IMR-90 (cell line): ENCODE results near the gene ADCY1. TPM values are rescaled to one million over a fixed set of nuclear protein-coding genes. Genes with fewer than 3 reads are reported as not detected.

Experiments used
- ATAC-seq: fragments of 200-7000 bp; cut with Tn5 transposase; 2 replicates; pipeline ENCODE4 v1.9.1; 2020; ENCODE audit warnings: low read depth, mild to moderate bottlenecking, moderate library complexity
- BruUV-seq: library from RNA; stranded (reverse); fragments of 400-500 nt; replicated peaks from 2 replicates; lab custom pipeline; 2021; lab: Mats Ljungman, UMichigan
- CTCF ChIA-PET: fragments of 300-600 bp; formaldehyde crosslinking; extraction: SDS; loops from one replicate; lab custom pipeline; 2021; ENCODE audit warnings: antibody characterized with exemption; lab: Yijun Ruan, JAX
- POLR2A ChIA-PET: fragments of 300-600 bp; sonication (Branson Sonifier 250); formaldehyde crosslinking; loops from one replicate; lab custom pipeline; 2022; ENCODE audit warnings: antibody characterized with exemption; ENCODE audit not compliant: unreplicated experiment; lab: Charles Lee
- DNase-seq: peaks from one replicate; pipeline ENCODE4 v3.0.0; 2013
- H2AFZ ChIP-seq: replicated peaks from 2 replicates; pipeline ENCODE3; 2013; ENCODE audit warnings: low read length, mild to moderate bottlenecking; ENCODE audit not compliant: poor library complexity
- H2AK5ac ChIP-seq: 2 replicates; pipeline ENCODE4 v1.6.1; 2013; ENCODE audit warnings: low read depth, low read length, inconsistent platforms
- H2AK9ac ChIP-seq: replicated peaks from 2 replicates; pipeline ENCODE3; 2013; ENCODE audit warnings: mild to moderate bottlenecking, low read depth, low read length, moderate library complexity; ENCODE audit not compliant: poor library complexity
- H2BK120ac ChIP-seq: 2 replicates; pipeline ENCODE4 v1.6.1; 2013; ENCODE audit warnings: low read depth, low read length, inconsistent platforms
- H2BK15ac ChIP-seq: 3 replicates; pipeline ENCODE4 v1.6.1; 2013; ENCODE audit warnings: low read depth, low read length, inconsistent platforms
- H2BK20ac ChIP-seq: 2 replicates; pipeline ENCODE4 v1.6.1; 2013; ENCODE audit warnings: low read depth, mild to moderate bottlenecking, inconsistent platforms, low read length, moderate library complexity
- H2BK5ac ChIP-seq: 2 replicates; pipeline ENCODE4 v1.6.1; 2013; ENCODE audit warnings: mild to moderate bottlenecking, low read depth, low read length, inconsistent platforms; ENCODE audit not compliant: poor library complexity, severe bottlenecking
- H3K14ac ChIP-seq: replicated peaks from 2 replicates; pipeline ENCODE4 v1.6.1; 2013; ENCODE audit warnings: low read depth, low read length, inconsistent platforms
- H3K18ac ChIP-seq: 2 replicates; pipeline ENCODE4 v1.6.1; 2013; ENCODE audit warnings: low read depth, low read length, control low read depth
- H3K23ac ChIP-seq: 2 replicates; pipeline ENCODE4 v1.6.1; 2013; ENCODE audit warnings: low read depth, low read length, inconsistent platforms
- H3K27ac ChIP-seq: 2 replicates; pipeline ENCODE4 v1.5.1; 2013; ENCODE audit warnings: mild to moderate bottlenecking, control low read depth, low read length; ENCODE audit not compliant: insufficient read depth
- H3K27me3 ChIP-seq: 2 replicates; pipeline ENCODE4 v1.6.1; 2013; ENCODE audit warnings: low read length; ENCODE audit not compliant: control insufficient read depth, insufficient read depth
- H3K36me3 ChIP-seq: 2 replicates; pipeline ENCODE4 v1.6.1; 2013; ENCODE audit warnings: low read length, mixed read lengths; ENCODE audit not compliant: control insufficient read depth, insufficient read depth
- H3K4ac ChIP-seq: 2 replicates; pipeline ENCODE4 v1.6.1; 2013; ENCODE audit warnings: low read depth, low read length, inconsistent platforms
- H3K4me1 ChIP-seq: 2 replicates; pipeline ENCODE4 v1.6.1; 2013; ENCODE audit warnings: low read length, mixed read lengths; ENCODE audit not compliant: control insufficient read depth, insufficient read depth
- H3K4me2 ChIP-seq: 2 replicates; pipeline ENCODE4 v1.6.1; 2013; ENCODE audit warnings: low read depth, mild to moderate bottlenecking, control low read depth, low read length, moderate library complexity
- H3K4me3 ChIP-seq: 2 replicates; pipeline ENCODE4 v1.5.1; 2013; ENCODE audit warnings: low read depth, mild to moderate bottlenecking, control low read depth, low read length, moderate library complexity; ENCODE audit not compliant: insufficient read depth
- H3K56ac ChIP-seq: 2 replicates; pipeline ENCODE4 v1.6.1; 2013; ENCODE audit warnings: low read length, inconsistent platforms; ENCODE audit not compliant: insufficient read depth; ENCODE audit errors: extremely low read depth
- H3K79me1 ChIP-seq, 2 experiments: 2 replicates each; pipeline ENCODE4 v1.6.1; 2013; ENCODE audit warnings: low read length in 2 of 2, inconsistent platforms in 1 of 2, low read depth in 1 of 2
- H3K9ac ChIP-seq: 2 replicates; pipeline ENCODE4 v1.6.1; 2013; ENCODE audit warnings: low read depth, low read length, control low read depth
- H3K9me1 ChIP-seq: 2 replicates; pipeline ENCODE4 v1.6.1; 2013; ENCODE audit warnings: low read length, inconsistent platforms; ENCODE audit not compliant: insufficient read depth
- H3K9me3 ChIP-seq: 2 replicates; pipeline ENCODE4 v1.6.1; 2013; ENCODE audit warnings: low read length; ENCODE audit not compliant: control insufficient read depth, insufficient read depth
- H4K20me1 ChIP-seq: 2 replicates; pipeline ENCODE4 v1.6.1; 2013; ENCODE audit warnings: low read length, inconsistent platforms; ENCODE audit not compliant: insufficient read depth
- H4K5ac ChIP-seq: 2 replicates; pipeline ENCODE4 v1.6.1; 2013; ENCODE audit warnings: mild to moderate bottlenecking, low read depth, low read length, control low read depth
- H4K8ac ChIP-seq, 2 experiments: 2 replicates each; pipeline ENCODE4 v1.6.1; 2013; ENCODE audit warnings: low read depth in 2 of 2, low read length in 2 of 2, control low read depth in 1 of 2, inconsistent platforms in 1 of 2
- H4K91ac ChIP-seq: 2 replicates; pipeline ENCODE4 v1.6.1; 2013; ENCODE audit warnings: low read depth, low read length, inconsistent platforms; ENCODE audit not compliant: insufficient read depth
- BHLHE40 ChIP-seq: fragments of 150-350 bp; IDR thresholded peaks from 2 replicates; pipeline ENCODE4 v1.6.1; 2016; ENCODE audit warnings: mild to moderate bottlenecking, low read depth, low read length
- CHD1 ChIP-seq: IDR thresholded peaks from 2 replicates; pipeline ENCODE4 v1.6.1; 2012; ENCODE audit warnings: low read depth, low read length, improper control_type of control experiment
- FOS ChIP-seq: fragments of 150-350 bp; IDR thresholded peaks from 2 replicates; pipeline ENCODE4 v1.6.1; 2016; ENCODE audit warnings: low read depth, low read length
- MAFK ChIP-seq: IDR thresholded peaks from 2 replicates; pipeline ENCODE4 v1.6.1; 2012; ENCODE audit warnings: low read depth, low read length, improper control_type of control experiment
- MAZ ChIP-seq: IDR thresholded peaks from 2 replicates; pipeline ENCODE4 v1.6.1; 2012; ENCODE audit warnings: low read depth, mild to moderate bottlenecking, low read length, improper control_type of control experiment, moderate library complexity, borderline replicate concordance
- MXI1 ChIP-seq: IDR thresholded peaks from 2 replicates; pipeline ENCODE4 v1.6.1; 2012; ENCODE audit warnings: low read depth, mild to moderate bottlenecking, low read length, moderate library complexity, borderline replicate concordance
- NFE2L2 ChIP-seq: fragments of 150-350 bp; IDR thresholded peaks from 2 replicates; pipeline ENCODE4 v1.6.1; 2016; ENCODE audit warnings: low read depth, mild to moderate bottlenecking, low read length
- POLR2A ChIP-seq: IDR thresholded peaks from 2 replicates; pipeline ENCODE4 v1.6.1; 2012; ENCODE audit warnings: mild to moderate bottlenecking, low read depth, low read length
- RCOR1 ChIP-seq: IDR thresholded peaks from 2 replicates; pipeline ENCODE4 v1.6.1; 2012; ENCODE audit warnings: mild to moderate bottlenecking, low read length, improper control_type of control experiment; ENCODE audit not compliant: insufficient replicate concordance
- SMC3 ChIP-seq: fragments of 150-350 bp; IDR thresholded peaks from 2 replicates; pipeline ENCODE4 v1.6.1; 2016; ENCODE audit warnings: low read depth, mild to moderate bottlenecking, antibody characterized with exemption, low read length, moderate library complexity
- USF2 ChIP-seq: fragments of 150-350 bp; IDR thresholded peaks from 2 replicates; pipeline ENCODE4 v1.6.1; 2017; ENCODE audit warnings: mild to moderate bottlenecking, antibody characterized with exemption, low read length, low read depth
- WGBS, 2 experiments: methylation state at CpG; one replicate each; pipeline versions ENCODE4 v1.1.5 to v1.1.7; 2013; ENCODE audit warnings: missing lambda C conversion rate in 2 of 2; ENCODE audit not compliant: insufficient read length in 1 of 2; ENCODE audit errors: extremely low coverage in 2 of 2; 5-methylcytosine and 5-hydroxymethylcytosine counted together
- dilution Hi-C: fragments of 300-500 bp; cut with HindIII; formaldehyde crosslinking; loops from one replicate; pipeline ENCODE4 v1.14.3; 2018; ENCODE audit warnings: low sequenced_read_pairs; ENCODE audit not compliant: unreplicated experiment
- in situ Hi-C: fragments of 300-500 bp; cut with MboI; formaldehyde crosslinking; loops from 3 replicates; pipeline ENCODE4 v1.14.3; 2019; ENCODE audit warnings: low sequenced_read_pairs, inconsistent platforms, mixed read lengths
- intact Hi-C: fragments of 100-400 bp; cut with micrococcal nuclease; formaldehyde crosslinking; loops from 2 replicates; pipeline ENCODE4 v1.10.0; 2022
- polyA plus RNA-seq, 3 experiments: library from polyadenylated mRNA; depleted of rRNA; stranded (reverse); fragments of >200 nt; gene quantifications; 2 replicates each; pipeline ENCODE4 v1.2.3, GENCODE V29; 2012; ENCODE audit warnings: low replicate concordance in 1 of 3
- total RNA-seq: library from RNA; depleted of rRNA; stranded (reverse); fragments of >200 nt; gene quantifications from 2 replicates; pipeline ENCODE4 v1.2.3, GENCODE V29; 2012
- TF ChIP-seq, protein P1 (sequence below): conservative IDR thresholded peaks from 2 replicates; pipeline ENCODE4 v1.5.1; 2012; ENCODE audit warnings: mild to moderate bottlenecking, low read depth, low read length, improper control_type of control experiment
- TF ChIP-seq, protein P2 (sequence below): fragments of 150-350 bp; IDR thresholded peaks from 2 replicates; pipeline ENCODE4 v1.6.1; 2016; ENCODE audit warnings: low read depth, mild to moderate bottlenecking, low read length, moderate library complexity, borderline replicate concordance

ADCY1 gene
- total and polyA plus RNA-seq, 2 of the 4 experiments (the other 2 are of a cell fraction), result 0.18 to 0.24 TPM

DNA sequence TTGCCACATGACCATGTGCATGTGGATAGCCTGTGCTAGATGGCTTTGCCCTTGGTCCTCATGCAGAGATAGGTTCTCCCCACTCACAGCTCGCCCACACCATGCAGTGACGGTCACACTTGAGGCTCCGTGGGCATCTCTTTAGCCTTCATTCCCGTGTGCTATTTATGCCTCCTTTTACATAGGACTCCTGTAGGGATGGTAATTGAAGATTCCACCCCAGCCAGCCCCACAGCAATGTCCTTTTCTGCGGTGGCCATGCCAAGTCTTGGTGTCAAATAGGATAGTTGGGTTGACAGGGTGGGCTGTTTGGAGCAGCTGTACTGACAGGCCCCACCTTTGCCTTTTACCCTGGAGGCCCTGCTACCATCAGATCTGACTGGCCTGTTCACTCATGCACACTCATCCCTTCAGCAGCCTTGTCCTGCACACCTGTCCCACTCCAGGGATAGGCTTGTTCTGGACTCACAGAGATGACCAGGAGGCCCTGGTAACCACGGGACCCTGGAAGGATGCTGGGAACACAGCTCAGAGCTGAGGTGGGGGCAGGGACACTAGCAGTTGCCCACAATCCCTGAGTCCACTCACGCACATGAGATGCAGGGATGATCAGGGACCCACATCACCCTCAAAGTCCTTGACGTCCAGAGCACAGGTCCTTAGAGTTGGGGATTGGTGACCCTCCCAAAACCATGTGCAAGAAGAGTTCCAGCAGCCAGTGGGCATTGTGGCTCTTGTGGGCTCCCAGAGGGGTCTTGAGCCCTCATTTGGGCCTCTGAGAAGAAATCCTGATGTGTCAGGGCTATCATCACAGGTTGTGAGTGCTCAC lies 71.2 kb downstream of the ADCY1 start:
- Histone ChIP-seq H3K4me1 (no peaks in the 10 kb centered on the region), H4K20me1 (no peaks in the 10 kb centered on the region), H3K4ac (no peak overlapping the region), H3K36me3 (no peaks in the 10 kb centered on the region), H2BK5ac (no peak overlapping the region), H2AK5ac (no peak overlapping the region), H3K9me1 (no peaks in the 10 kb centered on the region; the same call in 1 of the 2 replicates), H3K79me1 (no peaks in the 10 kb centered on the region), H3K56ac (no peak overlapping the region), H4K8ac (no peak overlapping the region), H2AK9ac (no peak overlapping the region), H3K18ac (no peak overlapping the region), H3K27ac (no peak overlapping the region), H3K4me3 (no peak overlapping the region), H2BK15ac (no peak overlapping the region), H3K9me3 (no peaks in the 10 kb centered on the region), H3K14ac (no peak overlapping the region), H4K5ac (no peak overlapping the region), H2BK20ac (no peak overlapping the region), H3K4me2 (no peak overlapping the region), H3K23ac (no peak overlapping the region), H2BK120ac (no peak overlapping the region), H2AFZ (no peak overlapping the region), H3K9ac (no peak overlapping the region), H4K91ac (no peak overlapping the region), H3K27me3 (peaks cover 12% of the 10 kb centered on the region)
- WGBS, 2 experiments, result no CpG with 5 or more reads among the region's 8 CpGs
- ChIA-PET CTCF (no interaction called here), POLR2A (no interaction called here)
- ATAC-seq (no peak), DNase-seq (no peak)
- BruUV-seq, result no TSS peak
- dilution Hi-C loops, result no loop called here
- intact Hi-C loops, result no loop called here
- no peak for TF ChIP-seq MAFK
- no peak for TF ChIP-seq CHD1
- TF ChIP-seq, protein P1, sequence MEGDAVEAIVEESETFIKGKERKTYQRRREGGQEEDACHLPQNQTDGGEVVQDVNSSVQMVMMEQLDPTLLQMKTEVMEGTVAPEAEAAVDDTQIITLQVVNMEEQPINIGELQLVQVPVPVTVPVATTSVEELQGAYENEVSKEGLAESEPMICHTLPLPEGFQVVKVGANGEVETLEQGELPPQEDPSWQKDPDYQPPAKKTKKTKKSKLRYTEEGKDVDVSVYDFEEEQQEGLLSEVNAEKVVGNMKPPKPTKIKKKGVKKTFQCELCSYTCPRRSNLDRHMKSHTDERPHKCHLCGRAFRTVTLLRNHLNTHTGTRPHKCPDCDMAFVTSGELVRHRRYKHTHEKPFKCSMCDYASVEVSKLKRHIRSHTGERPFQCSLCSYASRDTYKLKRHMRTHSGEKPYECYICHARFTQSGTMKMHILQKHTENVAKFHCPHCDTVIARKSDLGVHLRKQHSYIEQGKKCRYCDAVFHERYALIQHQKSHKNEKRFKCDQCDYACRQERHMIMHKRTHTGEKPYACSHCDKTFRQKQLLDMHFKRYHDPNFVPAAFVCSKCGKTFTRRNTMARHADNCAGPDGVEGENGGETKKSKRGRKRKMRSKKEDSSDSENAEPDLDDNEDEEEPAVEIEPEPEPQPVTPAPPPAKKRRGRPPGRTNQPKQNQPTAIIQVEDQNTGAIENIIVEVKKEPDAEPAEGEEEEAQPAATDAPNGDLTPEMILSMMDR, result no peak
- no peak for TF ChIP-seq USF2
- no peak for TF ChIP-seq RCOR1
- no peak for TF ChIP-seq MAZ
- no peak for TF ChIP-seq NFE2L2
- TF ChIP-seq FOS, result no peak
- TF ChIP-seq SMC3, result no peak
- TF ChIP-seq BHLHE40, result no peak
- TF ChIP-seq, protein P2, sequence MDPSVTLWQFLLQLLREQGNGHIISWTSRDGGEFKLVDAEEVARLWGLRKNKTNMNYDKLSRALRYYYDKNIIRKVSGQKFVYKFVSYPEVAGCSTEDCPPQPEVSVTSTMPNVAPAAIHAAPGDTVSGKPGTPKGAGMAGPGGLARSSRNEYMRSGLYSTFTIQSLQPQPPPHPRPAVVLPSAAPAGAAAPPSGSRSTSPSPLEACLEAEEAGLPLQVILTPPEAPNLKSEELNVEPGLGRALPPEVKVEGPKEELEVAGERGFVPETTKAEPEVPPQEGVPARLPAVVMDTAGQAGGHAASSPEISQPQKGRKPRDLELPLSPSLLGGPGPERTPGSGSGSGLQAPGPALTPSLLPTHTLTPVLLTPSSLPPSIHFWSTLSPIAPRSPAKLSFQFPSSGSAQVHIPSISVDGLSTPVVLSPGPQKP, result no peak
- TF ChIP-seq POLR2A, result no peak
- no peak for TF ChIP-seq MXI1
- in situ Hi-C loops, result no loop called here
